Pancreas (tissue), 10 donors: ENCODE results near the gene ACADVL. TPM values are rescaled to one million over a fixed set of nuclear protein-coding genes. Genes with fewer than 3 reads are reported as not detected.

Experiments used
- ATAC-seq, 4 donors: fragments of 200-7000 bp; cut with Tn5 transposase; one replicate each; pipeline versions ENCODE4 v1.8.0 to v1.9.1; 2020; ENCODE audit warnings: mild to moderate bottlenecking in 4 of 4, moderate library complexity in 4 of 4
- DNase-seq, 6 donors: peaks; one replicate each; pipeline ENCODE4 v3.0.0-alpha.2; 2020
- FAIRE-seq: peaks from 2 replicates; lab custom pipeline; 2012; peaks lifted over from hg19 to GRCh38; lab: Jason Lieb, UNC
- H3K27ac ChIP-seq, 4 donors: fragments of 200-600 bp; sonication (generic); 1 replicate in 3 of 4; 2 replicates in 1 of 4; pipeline versions ENCODE4 v1.5.0 to v1.8.0; 2020
- H3K27me3 ChIP-seq, 4 donors: fragments of 200-600 bp; one replicate each; pipeline ENCODE4 v1.8.0; 2021
- H3K36me3 ChIP-seq, 3 donors: fragments of 200-600 bp; sonication (generic) in 1 of 3; one replicate each; pipeline versions ENCODE4 v1.5.0 to v1.8.0; 2020 to 2021
- H3K4me1 ChIP-seq, 3 donors: fragments of 200-600 bp; one replicate each; pipeline ENCODE4 v1.8.0; 2021
- H3K4me3 ChIP-seq, 4 donors: fragments of 200-600 bp; sonication (generic) in 2 of 4; one replicate each; pipeline versions ENCODE4 v1.5.0 to v1.8.0; 2020 to 2021
- H3K9me3 ChIP-seq, 4 donors: fragments of 200-600 bp; one replicate each; pipeline ENCODE4 v1.8.0; 2021
- CTCF ChIP-seq, 4 donors: fragments of 200-600 bp; sonication (generic) in 3 of 4; IDR thresholded peaks; one replicate each; pipeline versions ENCODE4 v1.5.0 to v1.8.0; 2021; ENCODE audit warnings: antibody characterized with exemption in 4 of 4
- whole genome bisulfite sequencing, 2 donors: extraction: QIAGEN DNeasy Blood & Tissue Kit; methylation state at CpG; one replicate each; pipeline ENCODE4 v1.1.7; 2013; 5-methylcytosine and 5-hydroxymethylcytosine counted together
- intact Hi-C, 3 donors: fragments of 100-400 bp; cut with DNase I; formaldehyde crosslinking; loops; one replicate each; pipeline versions ENCODE4 v1.11.1 to v1.14.2; 2022
- polyA plus RNA-seq, 2 donors: library from polyadenylated mRNA; stranded (reverse); fragments of 200-250 nt; gene quantifications; one replicate each; pipeline ENCODE4 v1.2.3, GENCODE V29; 2013
- total RNA-seq, 6 donors: library from RNA; stranded (reverse); fragmentation: NEBNext Ultra II Directional in 4 of 6; extraction: Animal tissue kit (Norgen Biotek cat#: 25700) in 4 of 6; gene quantifications; one replicate each; pipeline versions ENCODE4 v1.2.1 to v1.2.4, GENCODE V29; 2021 to 2023
- donor health status: healthy with polysubstance abuse.
- donor health status: DM: no; HTN: no; CAD: no; lungs with moderate emphysema.
- donor health status: DM: no; HTN: no; CAD: no.
- donor health status: control.
- donor health status: control.
- donor health status: Bipolar disorder and iron deficiency.
- donor health status: DM: yes; HTN: yes; CAD: no.
- donor health status: DM: no; HTN: no; CAD: no.
- donor health status: DM: no; HTN: no; CAD: no.
- donor health status: DM: yes; HTN: yes; CAD: no.

The ACADVL gene
- total and polyA plus RNA-seq, 8 donors, result 447 to 3,251 (median 629) TPM

- H3K9me3 ChIP-seq, result no peaks in the 10 kb centered on the region
- ATAC-seq, result no peak
- WGBS, 2 donors, result 74 to 77% methylated on average over 7 of the region's 7 CpGs
- TF ChIP-seq CTCF (IDR thresholded peaks at IDR 0.05), result no peak
- intact Hi-C loops, result no loop called here
- H3K27ac ChIP-seq, result no peak overlapping the region
- FAIRE-seq, result no peak
- DNase-seq, result no peak
- H3K36me3 ChIP-seq, result peaks cover 11 to 48% (median 16%) of the 10 kb centered on the region in 3 donors
- no peaks in the 10 kb centered on the region for H3K27me3 ChIP-seq
- H3K4me1 ChIP-seq, result peaks cover 12 to 25% (median 14%) of the 10 kb centered on the region in 3 donors
- no peak overlapping the region for H3K4me3 ChIP-seq
These were observed 3.2 kb downstream of the ACADVL start for GRCh38 chr17:7222972-7223292.

- peaks cover 11 to 52% (median 16%) of the 10 kb centered on the region in 3 donors for H3K36me3 ChIP-seq
- H3K4me3 ChIP-seq, result no peak overlapping the region
- no peaks in the 10 kb centered on the region for H3K9me3 ChIP-seq
- H3K4me1 ChIP-seq, result peaks cover 12 to 25% (median 14%) of the 10 kb centered on the region in 3 donors
- no peak overlapping the region for H3K27ac ChIP-seq
- DNase-seq, result peak in 1 of 6 donors; percentile 13
- no peak for ATAC-seq
- no peaks in the 10 kb centered on the region for H3K27me3 ChIP-seq
- no peak for FAIRE-seq
- no peak for TF ChIP-seq CTCF (IDR thresholded peaks at IDR 0.05)
- 79 to 80% methylated on average over 4 of the region's 4 CpGs for WGBS, 2 donors
- intact Hi-C loops, result no loop called here
These were observed 3.6 kb downstream of the ACADVL start for GRCh38 chr17:7223375-7223774.

- ATAC-seq (no peak), FAIRE-seq (no peak), DNase-seq (peak in 2 of 6 donors; percentile 63 to 83)
- TF ChIP-seq CTCF (IDR thresholded peaks at IDR 0.05), result no peak
- Histone ChIP-seq H3K27ac (peak overlapping the region; percentile 5 to 37 (median 14)), H3K27me3 (no peaks in the 10 kb centered on the region), H3K9me3 (no peaks in the 10 kb centered on the region), H3K4me1 (peaks cover 12 to 23% (median 14%) of the 10 kb centered on the region in 3 donors), H3K36me3 (peaks cover 11 to 59% (median 19%) of the 10 kb centered on the region in 3 donors), H3K4me3 (no peak overlapping the region)
- intact Hi-C loops, result no loop called here
- 73 to 80% methylated on average over 10 of the region's 10 CpGs for WGBS, 2 donors
These were observed 4.4 kb downstream of the ACADVL start for GRCh38 chr17:7224110-7224509.

GRCh38 chr17:7224661-7225111 is 4.9 kb downstream of the ACADVL start:
- Histone ChIP-seq H3K4me1 (peaks cover 12 to 20% (median 14%) of the 10 kb centered on the region in 3 donors), H3K4me3 (no peak overlapping the region), H3K27me3 (no peaks in the 10 kb centered on the region), H3K27ac (peak overlapping the region in 2 of 4 donors; percentile 13 to 50), H3K36me3 (peaks cover 11 to 65% (median 24%) of the 10 kb centered on the region in 3 donors), H3K9me3 (no peaks in the 10 kb centered on the region)
- DNase-seq, result peak in 2 of 6 donors; percentile 43 to 76
- no peak for FAIRE-seq
- intact Hi-C loops, result no loop called here
- no peak for TF ChIP-seq CTCF (IDR thresholded peaks at IDR 0.05)
- no peak for ATAC-seq
- 61 to 62% methylated on average over 15 of the region's 15 CpGs for WGBS, 2 donors

- peaks cover 11 to 69% (median 24%) of the 10 kb centered on the region in 3 donors for H3K36me3 ChIP-seq
- 78 to 81% methylated on average over 18 to 21 of the region's 21 CpGs for WGBS, 2 donors
- TF ChIP-seq CTCF (IDR thresholded peaks at IDR 0.05), result no peak
- FAIRE-seq, result no peak
- H3K27me3 ChIP-seq, result no peaks in the 10 kb centered on the region
- ATAC-seq, result peak in 1 of 4 donors; percentile 2
- peak overlapping the region in 1 of 4 donors; percentile 13 for H3K27ac ChIP-seq
- peaks cover 12 to 17% (median 13%) of the 10 kb centered on the region in 3 donors for H3K4me1 ChIP-seq
- no peaks in the 10 kb centered on the region for H3K9me3 ChIP-seq
- no peak overlapping the region for H3K4me3 ChIP-seq
- intact Hi-C loops, result no loop called here
- peak in 2 of 6 donors; percentile 51 to 80 for DNase-seq
These were observed 6.1 kb downstream of the ACADVL start for GRCh38 chr17:7225711-7226331.
